SK-N-SH (cell line): Measurements from ENCODE around the gene SDHA. TPM values are rescaled to one million over a fixed set of nuclear protein-coding genes. Genes with fewer than 3 reads are reported as not detected.

Experiments
- CTCF ChIA-PET: fragments of 300-600, 350-600 bp; formaldehyde crosslinking; extraction: SDS; loops from one replicate; lab custom pipeline; 2021; lab: Yijun Ruan, JAX
- POLR2A ChIA-PET: fragments of 350-600 bp; sonication (Branson Sonifier 250); formaldehyde crosslinking; extraction: SDS; loops from one replicate; lab custom pipeline; 2020; ENCODE audit warnings: antibody characterized with exemption, inconsistent platforms; lab: Yijun Ruan, JAX
- DNase-seq: peaks from one replicate; pipeline ENCODE4 v3.0.0; 2012
- H2AFZ ChIP-seq: fragments of 200-600 bp; sonication (generic); 2 replicates; pipeline ENCODE4 v1.8.1; 2016; ENCODE audit warnings: antibody characterized with exemption, mild to moderate bottlenecking, low read depth
- H3F3A ChIP-seq: fragments of 200-600 bp; sonication (generic); replicated peaks from 2 replicates; pipeline ENCODE3; 2016; ENCODE audit warnings: antibody characterized with exemption, mild to moderate bottlenecking; ENCODE audit not compliant: insufficient read depth
- H3K27ac ChIP-seq, 2 experiments: fragments of 200-500 bp in 1 of 2; fragments of 200-600 bp in 1 of 2; sonication (Bioruptor generic) in 1 of 2; sonication (generic), shearing (Covaris generic) in 1 of 2; 2 replicates each; pipeline versions ENCODE4 v1.5.1 to v1.6.1; 2014 to 2016; ENCODE audit warnings: low read depth in 2 of 2, inconsistent platforms in 1 of 2, low read length in 1 of 2, mild to moderate bottlenecking in 1 of 2, mixed read lengths in 1 of 2
- H3K27me3 ChIP-seq: fragments of 200-600 bp; sonication (generic), shearing (Covaris generic); 2 replicates; pipeline ENCODE4 v1.6.1; 2016; ENCODE audit warnings: mixed run types; ENCODE audit not compliant: insufficient read depth
- H3K36me3 ChIP-seq, 2 experiments: fragments of 200-500 bp in 1 of 2; fragments of 200-600 bp in 1 of 2; sonication (Bioruptor generic) in 1 of 2; sonication (generic) in 1 of 2; replicated peaks in 1 of 2; 2 replicates each; pipeline versions ENCODE3 to v1.5.1; 2014 to 2016; ENCODE audit warnings: low read length in 1 of 2, mild to moderate bottlenecking in 1 of 2; ENCODE audit not compliant: insufficient read depth in 2 of 2, control insufficient read depth in 1 of 2
- H3K4me1 ChIP-seq, 2 experiments: fragments of 200-500 bp in 1 of 2; fragments of 200-600 bp in 1 of 2; sonication (Bioruptor generic) in 1 of 2; sonication (generic), shearing (Covaris generic) in 1 of 2; 2 replicates each; pipeline versions ENCODE4 v1.5.1 to v1.6.1; 2014 to 2016; ENCODE audit warnings: low read depth in 1 of 2, low read length in 1 of 2, mixed run types in 1 of 2; ENCODE audit not compliant: insufficient read depth in 2 of 2, control insufficient read depth in 1 of 2
- H3K4me2 ChIP-seq: fragments of 200-600 bp; sonication (generic), shearing (Covaris generic); 2 replicates; pipeline ENCODE4 v1.6.1; 2017; ENCODE audit warnings: mixed run types
- H3K4me3 ChIP-seq, 2 experiments: fragments of 200-500 bp in 1 of 2; fragments of 200-600 bp in 1 of 2; sonication (Bioruptor generic) in 1 of 2; sonication (generic), shearing (Covaris generic) in 1 of 2; 2 replicates each; pipeline versions ENCODE4 v1.5.1 to v1.8.1; 2014 to 2016; ENCODE audit warnings: low read depth in 2 of 2, inconsistent platforms in 1 of 2, low read length in 1 of 2, mild to moderate bottlenecking in 1 of 2, mixed read lengths in 1 of 2, moderate library complexity in 1 of 2
- H3K79me2 ChIP-seq: fragments of 200-600 bp; sonication (generic); 2 replicates; pipeline ENCODE4 v1.8.1; 2017; ENCODE audit warnings: mild to moderate bottlenecking; ENCODE audit not compliant: insufficient read depth
- H3K9ac ChIP-seq: fragments of 200-600 bp; sonication (generic); 2 replicates; pipeline ENCODE4 v1.6.1; 2017; ENCODE audit warnings: mixed run types
- H3K9me2 ChIP-seq: fragments of 200-600 bp; sonication (generic); 2 replicates; pipeline ENCODE4 v1.6.1; 2017; ENCODE audit warnings: mixed run types
- H3K9me3 ChIP-seq: fragments of 200-600 bp; sonication (generic); 2 replicates; pipeline ENCODE4 v1.6.1; 2017; ENCODE audit warnings: mixed run types, mild to moderate bottlenecking, moderate library complexity
- H4K20me1 ChIP-seq: fragments of 200-600 bp; sonication (generic); 2 replicates; pipeline ENCODE4 v1.6.1; 2017; ENCODE audit warnings: mild to moderate bottlenecking, mixed run types; ENCODE audit not compliant: insufficient read depth
- CHD2 ChIP-seq: fragments of 150-350 bp; IDR thresholded peaks from 2 replicates; pipeline ENCODE4 v1.6.1; 2018; ENCODE audit warnings: low read length; ENCODE audit not compliant: partially characterized antibody
- ELF1 ChIP-seq: IDR thresholded peaks from 2 replicates; pipeline ENCODE4 v1.4.0; 2012
- EP300 ChIP-seq, 2 experiments: IDR thresholded peaks; 2 replicates each; pipeline versions ENCODE4 v1.4.0 to v1.6.1; 2012; ENCODE audit warnings: borderline replicate concordance in 1 of 2, low read depth in 1 of 2, low read length in 1 of 2
- EZH2phosphoT487 ChIP-seq: fragments of 200-600 bp; sonication (generic); IDR thresholded peaks from 2 replicates; pipeline ENCODE4 v1.6.1; 2017; ENCODE audit warnings: low read depth, mixed run types, mild to moderate bottlenecking, antibody characterized with exemption, moderate library complexity, borderline replicate concordance
- FOXJ3 ChIP-seq: sonication (generic); formaldehyde crosslinking; IDR thresholded peaks from 2 replicates; pipeline ENCODE4 v1.5.1; 2020; ENCODE audit warnings: mild to moderate bottlenecking, missing genetic modification reagents
- FOXM1 ChIP-seq: IDR thresholded peaks from 2 replicates; pipeline ENCODE4 v1.4.0; 2012; ENCODE audit warnings: low read depth, mild to moderate bottlenecking
- GABPA ChIP-seq: IDR thresholded peaks from 2 replicates; pipeline ENCODE4 v1.4.0; 2012; ENCODE audit warnings: low read depth, mild to moderate bottlenecking
- GATA2 ChIP-seq: sonication (generic); formaldehyde crosslinking; IDR thresholded peaks from 2 replicates; pipeline ENCODE4 v1.5.0; 2020; ENCODE audit warnings: mild to moderate bottlenecking, missing genetic modification reagents
- JUND ChIP-seq: IDR thresholded peaks from 2 replicates; pipeline ENCODE4 v1.4.0; 2012
- MAX ChIP-seq: IDR thresholded peaks from 2 replicates; pipeline ENCODE4 v1.4.0; 2012; ENCODE audit warnings: low read depth
- MEF2A ChIP-seq: IDR thresholded peaks from 2 replicates; pipeline ENCODE4 v1.4.0; 2012; ENCODE audit warnings: low read depth, borderline replicate concordance
- MXI1 ChIP-seq: IDR thresholded peaks from 2 replicates; pipeline ENCODE4 v1.6.1; 2012; ENCODE audit warnings: mild to moderate bottlenecking, low read depth, low read length, improper control_type of control experiment
- RCOR1 ChIP-seq: fragments of 150-350 bp; IDR thresholded peaks from 2 replicates; pipeline ENCODE4 v1.6.1; 2017; ENCODE audit warnings: antibody characterized with exemption, low read length
- REST ChIP-seq: IDR thresholded peaks from 2 replicates; pipeline ENCODE4 v1.6.1; 2012; ENCODE audit warnings: mild to moderate bottlenecking, low read depth, low read length, moderate library complexity
- TAF1 ChIP-seq: IDR thresholded peaks from 2 replicates; pipeline ENCODE4 v1.6.1; 2012; ENCODE audit warnings: low read depth, mild to moderate bottlenecking, low read length, moderate library complexity, borderline replicate concordance
- USF2 ChIP-seq: fragments of 150-350 bp; IDR thresholded peaks from 2 replicates; pipeline ENCODE4 v1.6.1; 2017; ENCODE audit warnings: antibody characterized with exemption, low read length, low read depth, borderline replicate concordance
- ZBTB33 ChIP-seq: IDR thresholded peaks from 2 replicates; pipeline ENCODE4 v1.4.0; 2012; ENCODE audit warnings: low read depth, borderline replicate concordance
- WGBS: methylation state at CpG from one replicate; pipeline ENCODE4 v1.1.6; 2017; ENCODE audit warnings: low lambda C conversion rate; 5-methylcytosine and 5-hydroxymethylcytosine counted together
- polyA plus RNA-seq, 3 experiments: library from polyadenylated mRNA; depleted of rRNA; stranded (reverse); fragments of >200 nt; gene quantifications; 2 replicates each; pipeline ENCODE4 v1.2.3, GENCODE V29; 2012

The SDHA gene
- polyA plus RNA-seq, 1 of the 3 experiments (the other 2 are of a cell fraction) = 106 TPM

- Histone ChIP-seq H3K36me3 (peaks cover 14 to 24% of the 10 kb centered on the region in 2 experiments), H3K27ac (no peak overlapping the region), H4K20me1 (peaks cover 52% of the 10 kb centered on the region), H3F3A (peaks cover 5% of the 10 kb centered on the region), H3K4me2 (no peak overlapping the region), H3K9me3 (no peaks in the 10 kb centered on the region), H3K4me1 (peaks cover 0 to 4% of the 10 kb centered on the region in 2 experiments; a peak in 1 of 4 replicates), H3K27me3 (no peaks in the 10 kb centered on the region), H3K79me2 (peaks cover 46% of the 10 kb centered on the region), H3K9ac (no peak overlapping the region), H3K9me2 (no peaks in the 10 kb centered on the region), H3K4me3 (no peak overlapping the region), H2AFZ (no peak overlapping the region)
- POLR2A ChIA-PET = no interaction called here
- CTCF ChIA-PET = no interaction called here
- TF ChIP-seq MAX (no peak), EP300 (IDR thresholded peaks at IDR 0.05; ENCODE audit: borderline replicate concordance in 1 of 2, low read depth in 1 of 2, low read length in 1 of 2) (no peak)
- DNase-seq = no peak
Measured at GRCh38 chr5:204462-204861, 13.7 kb upstream of the SDHA start.

- H3K9ac ChIP-seq = no peak overlapping the region
- POLR2A ChIA-PET = no interaction called here
- H2AFZ ChIP-seq = no peak overlapping the region
- no peak overlapping the region for H3K4me3 ChIP-seq
- TF ChIP-seq EP300 (IDR thresholded peaks at IDR 0.05; ENCODE audit: borderline replicate concordance in 1 of 2, low read depth in 1 of 2, low read length in 1 of 2) = no peak
- no peak for TF ChIP-seq EZH2phosphoT487
- no peak for TF ChIP-seq GABPA
- TF ChIP-seq TAF1 = no peak
- no peak for TF ChIP-seq ELF1
- no peak for TF ChIP-seq JUND
- no peak for TF ChIP-seq MEF2A
- no peak for TF ChIP-seq FOXM1
- no peak for TF ChIP-seq REST
- no peak for TF ChIP-seq FOXJ3 (CRISPR knock-in tag)
- no peak for TF ChIP-seq RCOR1
- no peak for TF ChIP-seq GATA2
- TF ChIP-seq ZBTB33 = no peak
- no peak for TF ChIP-seq CHD2
- no peak for TF ChIP-seq MXI1
- TF ChIP-seq USF2 = no peak
- no peak for TF ChIP-seq MAX
- CTCF ChIA-PET = interaction anchor here (1.6 kb wide), 1 partner anchor 16 kb away, joined by 5 read pairs; no protein-coding TSS in a partner anchor
- H3K9me2 ChIP-seq = no peaks in the 10 kb centered on the region
- no peak overlapping the region for H3K4me2 ChIP-seq
- peaks cover 14 to 24% of the 10 kb centered on the region in 2 experiments for H3K36me3 ChIP-seq
- H3K4me1 ChIP-seq = peaks cover 0 to 4% of the 10 kb centered on the region in 2 experiments; a peak in 1 of 4 replicates
- 98% methylated on average over 30 of the region's 30 CpGs for WGBS
- no peak overlapping the region for H3K27ac ChIP-seq
- H3F3A ChIP-seq = peaks cover 5% of the 10 kb centered on the region
- no peak for DNase-seq
- H3K9me3 ChIP-seq = no peaks in the 10 kb centered on the region
- H3K79me2 ChIP-seq = peaks cover 53% of the 10 kb centered on the region
- H3K27me3 ChIP-seq = no peaks in the 10 kb centered on the region
- peaks cover 56% of the 10 kb centered on the region for H4K20me1 ChIP-seq
Measured at GRCh38 chr5:204966-205670, 13.0 kb upstream of the SDHA start.
